GM19328 (cell line): ENCODE results near the gene RNF6.

ENCODE experiments used
- ATAC-seq: cut with Tn5 transposase; IDR thresholded peaks from one replicate; pipeline ENCODE4 v1.9.1; 2021; ENCODE audit warnings: mild to moderate bottlenecking, moderate library complexity; ENCODE audit not compliant: unreplicated experiment

Gene RNF6

GRCh38 chr13:26168237-26168814, 53.8 kb downstream of the RNF6 start:
- no peak for ATAC-seq

GRCh38 chr13:26163812-26164211, 58.3 kb downstream of the RNF6 start:
- ATAC-seq = no peak
